Adipose tissue (tissue), 3 donors: Measurements from ENCODE around the gene DGCR6L. TPM values are rescaled to one million over a fixed set of nuclear protein-coding genes. Genes with fewer than 3 reads are reported as not detected.
"Not testable (repeated sequence)": the region's sequence is repeated elsewhere in the genome, so short reads cannot be mapped to it uniquely, and the experiment has no call there.

Experiments used
- H3K27ac ChIP-seq: one replicate; pipeline ENCODE4 v1.5.1; 2013; ENCODE audit warnings: low read depth, low read length
- WGBS, 3 donors: extraction: QIAGEN DNeasy Blood & Tissue Kit; methylation state at CpG; one replicate each; pipeline ENCODE4 v1.1.7; 2013; 5-methylcytosine and 5-hydroxymethylcytosine counted together
- polyA plus RNA-seq, 3 donors: library from polyadenylated mRNA; stranded (reverse); fragments of 200-250 nt; gene quantifications; one replicate each; pipeline ENCODE4 v1.2.3, GENCODE V29; 2013
- donor health status: healthy with polysubstance abuse.
- donor health status: Bipolar disorder and iron deficiency.
- donor health status: healthy.

DGCR6L gene
- polyA plus RNA-seq, 3 donors = 46.6 to 75.2 (median 51.6) TPM

DNA sequence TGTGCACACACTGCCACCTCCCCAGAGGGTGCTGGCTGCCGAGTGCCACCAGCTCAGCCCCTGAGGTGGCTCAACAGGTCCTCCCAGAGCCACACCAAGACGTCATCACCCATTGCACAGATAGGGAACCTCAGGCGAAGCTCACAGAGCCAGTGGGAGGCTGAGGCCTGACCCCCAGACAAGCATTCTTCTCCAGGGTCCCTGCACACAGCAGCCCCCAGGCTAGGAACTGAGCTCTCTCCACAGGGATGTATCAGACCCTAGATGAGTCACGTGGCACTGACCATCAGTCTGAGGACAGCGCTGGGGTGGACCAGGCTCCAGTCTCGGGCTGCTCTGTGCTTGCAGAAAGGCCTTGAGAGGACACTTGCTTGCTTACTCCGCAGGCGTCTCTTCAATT, 50.2 kb downstream of the DGCR6L start:
- WGBS, 3 donors = 89% methylated on average over 7 to 8 of the region's 8 CpGs
- H3K27ac ChIP-seq = not testable (repeated sequence)

DNA sequence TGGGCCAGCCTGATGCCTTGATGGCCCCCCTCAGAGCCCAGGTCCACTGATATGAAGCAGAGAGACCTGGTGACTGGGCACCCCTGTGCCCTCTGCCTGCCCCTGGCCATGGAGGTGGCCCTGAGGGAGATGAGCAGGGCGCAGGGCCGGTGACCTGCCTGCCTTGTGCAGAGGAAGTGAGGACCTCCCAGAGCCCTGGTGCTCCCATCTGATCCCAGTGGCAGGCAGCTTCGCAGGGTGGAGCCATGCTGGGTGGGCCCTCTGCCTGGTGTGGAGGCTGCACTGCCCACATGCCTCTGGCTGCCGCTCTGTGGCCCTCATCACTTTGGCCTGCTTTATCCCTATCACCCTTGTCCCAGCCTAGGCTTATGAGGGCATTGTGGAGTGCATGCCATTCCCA, 50.7 kb downstream of the DGCR6L start:
- not testable (repeated sequence) for H3K27ac ChIP-seq
- WGBS, 3 donors = 79 to 94% (median 91%) methylated on average over 3 to 4 of the region's 4 CpGs

DNA sequence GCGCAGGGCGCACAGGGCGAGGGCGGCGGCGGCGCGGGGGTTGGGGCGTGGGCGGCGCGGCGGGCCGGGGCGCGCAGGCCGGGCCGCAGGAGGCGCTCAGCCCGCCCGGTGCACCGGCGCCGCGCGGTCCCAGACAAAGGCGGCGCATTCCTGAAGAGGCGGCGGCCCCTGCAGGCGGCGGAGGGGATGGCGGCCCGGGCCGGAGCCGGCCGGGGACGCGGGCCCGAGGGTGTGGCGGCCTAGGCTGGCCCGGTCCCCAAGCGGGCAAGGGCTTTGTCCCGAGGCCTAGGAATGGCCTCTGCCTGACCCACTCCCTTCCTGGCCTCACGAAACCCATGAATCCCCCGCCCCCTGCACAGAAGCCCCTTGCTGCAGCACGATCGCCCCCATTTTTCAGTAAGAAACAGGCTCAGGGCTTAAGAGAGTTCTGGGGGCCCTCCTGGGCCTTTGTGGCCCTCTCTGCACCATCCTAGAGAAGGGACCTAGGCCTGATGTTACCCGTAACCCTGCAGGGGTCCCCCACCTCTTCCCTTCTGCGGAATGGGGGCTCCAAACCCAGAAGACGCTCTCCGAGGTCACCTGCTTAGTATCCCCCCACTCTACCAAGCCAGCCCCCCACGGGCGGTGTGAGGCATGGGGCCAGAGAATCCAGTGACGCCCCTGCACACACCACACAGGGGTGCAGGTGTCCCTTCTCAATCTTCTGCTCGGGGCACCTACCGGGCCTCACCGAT, 51.4 kb downstream of the DGCR6L start, which contains the start of gene RTN4R:
RTN4R (minus strand) TSS at position 40 of the 734 bp plus-strand sequence. CDS start 226 bp downstream, outside the sequence.
- 17 to 37% (median 30%) methylated on average over 25 to 56 of the region's 58 CpGs for WGBS, 3 donors
- H3K27ac ChIP-seq = no peak within 1 kb of the TSS

DNA sequence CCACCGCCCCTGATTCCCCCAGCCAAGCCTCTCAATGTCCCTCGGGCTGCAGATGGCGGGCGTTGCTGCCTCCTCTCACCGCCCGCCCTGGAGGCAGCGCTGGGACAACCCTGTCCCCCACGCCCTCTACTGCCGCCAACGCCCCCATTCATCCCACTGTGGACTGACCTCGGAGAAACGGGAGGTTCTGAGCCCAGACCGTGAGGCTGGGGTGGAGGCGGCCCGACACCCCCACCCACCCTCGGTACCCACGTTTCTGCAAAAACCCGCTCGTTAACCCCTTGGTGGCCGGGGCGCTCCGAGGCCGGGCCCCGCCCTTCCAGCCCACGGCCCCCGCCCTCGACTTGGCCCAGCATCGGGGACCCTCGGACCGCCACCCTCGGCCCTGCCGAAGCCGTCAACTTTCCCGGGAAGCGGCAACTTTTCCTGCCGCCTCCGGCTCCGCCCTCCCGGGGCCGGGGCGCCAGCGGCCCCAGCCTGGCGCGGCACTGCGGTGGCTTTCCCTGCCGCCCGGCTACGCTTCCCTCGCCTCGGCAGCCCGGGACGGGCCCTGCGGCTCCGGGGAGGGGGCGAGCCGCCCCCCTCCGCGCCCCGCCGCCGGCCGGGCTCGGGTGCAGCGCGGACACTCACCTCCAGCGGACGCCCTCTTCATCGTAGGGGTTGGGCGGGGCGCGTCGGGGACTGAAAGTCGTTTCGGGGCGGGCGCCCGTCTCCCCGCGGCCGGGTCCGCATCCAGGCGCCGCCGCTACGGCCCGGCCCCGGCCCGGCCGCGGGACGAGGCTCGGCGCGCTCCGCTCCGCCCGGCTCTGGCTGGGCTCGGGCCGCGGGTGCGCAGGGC, 52.2 kb downstream of the DGCR6L start:
- H3K27ac ChIP-seq = no peak overlapping the region
- 0 to 2% (median 2%) methylated on average over 68 to 101 of the region's 101 CpGs for WGBS, 3 donors

DNA sequence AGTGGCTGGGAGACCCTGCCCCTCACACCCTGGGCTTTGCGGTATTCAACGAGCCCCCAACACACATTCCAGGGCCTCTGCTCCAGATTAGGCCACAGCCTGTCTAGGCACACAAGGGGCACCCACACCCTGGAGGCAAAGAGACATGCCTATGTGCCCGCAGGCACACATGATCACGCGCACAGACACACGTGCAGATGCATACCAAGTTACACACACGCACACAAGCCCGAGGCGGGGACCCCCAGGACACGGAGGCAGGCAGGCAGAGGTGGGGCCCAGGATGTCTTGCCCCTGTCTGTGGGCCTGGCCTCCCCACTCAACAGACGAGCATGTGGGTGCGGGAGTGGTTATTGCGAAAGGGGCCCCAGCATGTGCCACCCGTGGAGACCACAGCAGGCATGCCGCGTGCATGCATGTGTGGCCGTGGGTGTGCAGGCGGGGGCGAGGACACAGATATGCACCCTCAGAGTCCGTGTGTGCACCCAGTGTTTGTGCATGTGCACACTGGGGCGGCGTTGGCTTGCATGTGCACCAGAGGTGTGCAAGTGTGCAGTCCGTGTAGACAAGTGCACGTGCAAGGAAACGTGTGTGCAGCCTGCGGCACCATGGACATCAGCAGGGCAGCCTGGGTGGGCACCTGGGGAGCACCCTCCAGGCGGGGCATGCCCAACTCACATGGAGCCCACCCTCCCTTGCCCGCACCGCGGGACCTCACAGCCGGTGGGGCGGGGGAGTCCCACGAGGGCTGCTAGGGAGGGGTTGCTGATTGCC, 53.0 kb downstream of the DGCR6L start:
- 58 to 63% (median 59%) methylated on average over 33 of the region's 33 CpGs for WGBS, 3 donors

DNA sequence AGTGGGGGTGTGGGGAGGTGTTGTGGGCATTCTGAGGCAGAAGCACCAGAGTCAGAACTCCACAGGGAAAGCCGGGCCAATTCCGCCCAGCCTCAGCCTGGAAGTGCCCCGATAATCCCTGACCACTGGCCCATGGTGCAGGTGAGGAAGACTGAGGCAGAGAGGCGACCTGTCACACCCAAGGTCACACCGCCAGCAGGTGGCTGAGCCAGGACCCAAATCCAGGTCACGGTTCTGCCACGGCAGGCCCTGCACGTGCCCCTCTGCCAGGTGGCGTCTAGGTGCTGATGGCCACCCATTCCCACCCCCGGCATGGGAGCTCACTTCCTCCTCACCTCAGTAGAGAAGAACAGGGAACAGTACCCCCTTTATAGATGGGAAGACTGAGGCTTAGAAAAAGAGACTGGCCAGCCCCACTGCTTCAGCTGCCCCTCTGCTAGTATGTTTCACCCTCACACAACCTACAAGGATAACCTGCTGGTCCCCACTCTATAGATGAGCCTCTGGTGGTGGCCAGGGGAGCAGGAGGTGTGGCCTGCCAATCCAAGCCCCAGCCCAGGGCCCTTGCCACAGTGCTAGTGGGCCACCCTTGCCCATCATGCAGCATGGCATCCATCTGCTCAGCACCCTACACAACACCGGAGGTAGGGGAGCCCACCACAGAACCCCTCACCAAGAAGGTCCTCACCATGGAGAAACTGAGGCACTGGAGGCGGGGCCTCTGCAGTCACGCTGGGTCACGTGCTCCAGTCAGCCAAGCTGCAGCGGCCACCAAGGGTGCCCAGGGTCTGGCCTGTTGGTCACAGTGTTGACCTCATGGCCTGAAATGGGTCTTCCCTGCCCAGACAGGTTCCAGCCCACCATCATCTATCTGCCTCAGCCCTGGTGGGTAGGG, 53.8 kb downstream of the DGCR6L start:
- H3K27ac ChIP-seq = not testable (repeated sequence)
- 75 to 96% (median 94%) methylated on average over 13 to 15 of the region's 15 CpGs for WGBS, 3 donors

More for the DNA sequence above, 53.0 kb downstream of the DGCR6L start:
- not testable (repeated sequence) for H3K27ac ChIP-seq

DNA sequence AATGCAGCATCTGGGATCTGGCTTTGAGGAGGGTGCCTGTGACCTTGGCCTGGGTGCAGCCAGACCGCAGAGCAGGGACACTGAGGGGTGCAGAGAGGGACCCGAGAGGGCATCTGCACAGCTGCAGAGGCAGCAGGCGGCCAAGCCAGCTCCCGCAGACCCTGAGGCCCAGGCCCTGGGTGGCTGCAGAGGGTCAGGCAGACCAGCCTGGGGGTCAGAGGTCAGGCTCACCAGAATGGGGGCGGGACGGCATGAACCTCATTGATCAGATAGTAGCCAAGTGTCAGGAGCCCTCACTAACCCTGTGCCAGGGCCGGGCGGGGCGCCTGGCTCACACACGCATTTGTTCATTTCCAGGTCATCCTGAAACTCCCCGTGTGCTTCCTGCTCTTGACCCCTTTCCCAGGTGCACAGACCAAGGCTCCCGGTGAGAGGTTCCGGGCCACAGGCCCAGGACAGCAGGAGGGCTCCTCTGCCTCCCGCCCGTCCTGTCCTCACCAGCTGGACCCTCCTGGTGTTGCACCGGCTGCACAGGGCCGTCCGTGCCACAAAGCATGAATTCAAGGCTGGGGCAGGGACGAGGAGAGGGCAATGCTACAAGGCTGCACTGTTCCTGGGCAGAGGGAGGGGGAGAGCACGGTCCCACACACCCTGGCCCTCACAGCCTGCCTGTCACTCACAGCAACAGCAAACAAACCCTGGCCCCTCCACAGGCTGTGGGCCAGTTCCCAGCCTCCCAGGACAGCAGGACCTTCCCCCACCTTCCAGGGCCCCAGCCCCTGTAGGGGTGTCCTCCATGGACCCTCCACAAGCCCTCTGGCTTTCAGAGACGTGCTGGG, 55.0 kb downstream of the DGCR6L start:
- H3K27ac ChIP-seq = no peak overlapping the region
- 49 to 80% (median 75%) methylated on average over 17 to 21 of the region's 21 CpGs for WGBS, 3 donors

Other genes starting within 250 kb of the DGCR6L start
- gene DGCR8, start 239.8 kb downstream of the DGCR6L start, polyA plus RNA-seq = 10 to 100 TPM; 10.1 to 15.6 (median 12.9) TPM
- gene RANBP1, start 204.0 kb downstream of the DGCR6L start, polyA plus RNA-seq = 10 to 100 TPM; 42.3 to 94.7 (median 68.2) TPM
- gene TRMT2A, start 202.8 kb downstream of the DGCR6L start, polyA plus RNA-seq = 10 to 100 TPM; 32.2 to 47.9 (median 43.0) TPM
- gene ZDHHC8, start 188.3 kb downstream of the DGCR6L start, polyA plus RNA-seq = 10 to 100 TPM; 20.5 to 45.6 (median 28.0) TPM
- gene CCDC188, start 169.0 kb downstream of the DGCR6L start, polyA plus RNA-seq = 1 to 10 TPM in 1 of 3 donors, under 1 TPM in 2; 0.48 to 3.0 (median 0.86) TPM
- gene RTN4R, start 51.7 kb downstream of the DGCR6L start, polyA plus RNA-seq = 1 to 10 TPM in 1 of 3 donors, under 1 TPM in 2; 0.22 to 7.2 (median 0.59) TPM
- 1 to 10 TPM; 2.3 to 4.5 (median 2.5) TPM for gene ZNF74, start 74.1 kb upstream of the DGCR6L start, polyA plus RNA-seq
- 1 to 10 TPM; 1.8 to 9.5 (median 3.7) TPM for gene SCARF2, start 117.8 kb upstream of the DGCR6L start, polyA plus RNA-seq
- gene KLHL22, start 175.7 kb upstream of the DGCR6L start, polyA plus RNA-seq = 10 to 100 TPM; 10.2 to 17.6 (median 15.0) TPM
- 10 to 100 TPM; 22.7 to 44.2 (median 42.4) TPM for gene MED15, start 187.6 kb upstream of the DGCR6L start, polyA plus RNA-seq